HG02885 (cell line): ENCODE results near the gene WDR45B.

Experiments used
- ATAC-seq: cut with Tn5 transposase; IDR thresholded peaks from one replicate; pipeline ENCODE4 v1.9.1; 2021; ENCODE audit warnings: mild to moderate bottlenecking; ENCODE audit not compliant: unreplicated experiment, poor library complexity

WDR45B gene

DNA sequence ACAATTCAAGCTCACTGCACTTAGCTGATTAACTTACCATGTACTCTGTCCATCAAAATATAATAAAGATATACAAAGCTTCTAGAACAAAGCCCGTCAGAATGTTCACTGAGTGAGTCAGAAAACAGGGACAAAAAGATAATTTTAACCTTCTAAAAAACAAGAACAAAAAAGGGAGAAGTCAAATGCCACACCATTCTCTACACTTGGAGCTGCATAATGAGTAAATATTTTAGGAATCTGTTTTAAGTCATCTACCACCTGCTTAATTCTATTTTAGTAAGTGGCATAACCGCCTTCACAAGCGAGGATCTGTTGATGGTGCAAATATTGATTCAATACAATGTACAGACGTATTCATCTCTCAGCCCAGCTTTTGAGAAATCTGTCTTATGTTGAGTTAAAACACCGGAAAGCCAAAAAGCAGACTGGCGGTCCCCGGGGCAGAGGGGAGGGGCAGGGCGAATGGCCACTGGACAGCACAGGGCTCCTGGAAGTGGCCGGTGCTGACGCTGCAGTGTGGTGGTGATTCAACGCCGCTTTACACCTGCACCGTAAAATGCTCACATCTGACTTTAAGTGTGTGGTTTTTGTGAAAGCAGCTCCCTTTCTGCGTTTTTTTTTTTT is 30.1 kb upstream of the WDR45B start:
- ATAC-seq = no peak

DNA sequence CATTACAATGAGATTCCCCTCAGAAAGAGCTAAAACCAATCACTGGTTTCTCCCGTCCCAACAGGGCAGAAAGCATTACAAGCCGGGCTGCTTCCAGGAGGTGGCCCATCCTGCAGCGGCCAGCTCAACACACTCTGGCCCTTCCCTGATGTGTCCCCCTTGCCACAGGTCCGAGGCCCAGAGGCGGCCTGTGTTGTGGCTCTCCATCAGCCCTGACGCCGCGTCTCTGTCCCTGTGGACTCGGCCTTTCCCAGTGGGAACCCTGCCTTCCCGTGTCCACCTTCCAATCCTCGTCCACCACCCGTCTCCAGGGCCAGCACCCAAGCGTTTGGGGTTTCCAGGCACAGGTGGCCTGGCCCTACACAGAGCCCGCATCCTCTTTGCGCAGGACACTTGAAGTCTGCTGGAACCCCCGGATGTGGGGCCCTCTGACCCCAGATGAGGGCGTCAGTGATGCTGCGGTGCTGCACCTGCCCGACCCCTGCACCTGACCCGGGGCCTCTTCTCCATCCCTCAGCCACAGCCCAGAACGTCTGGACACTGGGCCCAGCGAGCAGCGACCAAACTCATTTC is 29.2 kb upstream of the WDR45B start:
- no peak for ATAC-seq

DNA sequence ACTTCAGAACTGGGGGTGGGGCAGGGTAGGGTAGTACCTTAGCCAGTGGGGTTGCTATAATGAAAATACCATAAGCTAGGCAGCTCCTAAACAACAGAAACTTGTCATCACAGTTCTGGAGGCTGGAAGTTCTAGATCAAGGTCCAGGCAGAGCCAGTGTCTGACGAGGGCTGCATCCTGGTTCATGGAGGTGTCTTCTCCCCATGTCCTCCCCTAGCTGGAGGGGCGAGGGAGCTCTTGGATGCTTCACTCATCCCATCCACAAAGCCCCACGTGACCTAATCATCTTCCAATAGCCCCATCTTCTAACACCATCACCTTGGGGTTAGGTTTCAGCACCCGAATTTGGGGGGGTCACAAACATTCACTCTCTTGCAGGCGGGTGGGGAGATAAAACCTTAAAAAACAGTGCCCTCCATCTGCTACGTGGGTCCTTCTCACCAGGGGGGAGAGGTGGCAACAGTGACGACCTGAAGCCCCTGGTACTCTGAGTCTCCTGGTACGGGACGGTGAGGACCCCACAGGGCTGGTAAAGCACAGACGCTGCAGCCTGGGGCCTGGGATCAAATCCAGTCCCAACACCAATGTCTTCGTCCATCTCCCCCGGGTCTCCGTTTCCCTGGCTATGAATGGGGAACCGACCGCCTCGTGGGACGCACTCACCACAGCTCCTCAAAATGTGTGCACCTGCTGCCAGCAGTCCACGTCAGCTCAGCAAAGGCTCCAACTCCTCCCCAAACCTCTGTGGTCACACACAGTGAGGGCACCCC is 27.4 kb upstream of the WDR45B start:
- no peak for ATAC-seq

DNA sequence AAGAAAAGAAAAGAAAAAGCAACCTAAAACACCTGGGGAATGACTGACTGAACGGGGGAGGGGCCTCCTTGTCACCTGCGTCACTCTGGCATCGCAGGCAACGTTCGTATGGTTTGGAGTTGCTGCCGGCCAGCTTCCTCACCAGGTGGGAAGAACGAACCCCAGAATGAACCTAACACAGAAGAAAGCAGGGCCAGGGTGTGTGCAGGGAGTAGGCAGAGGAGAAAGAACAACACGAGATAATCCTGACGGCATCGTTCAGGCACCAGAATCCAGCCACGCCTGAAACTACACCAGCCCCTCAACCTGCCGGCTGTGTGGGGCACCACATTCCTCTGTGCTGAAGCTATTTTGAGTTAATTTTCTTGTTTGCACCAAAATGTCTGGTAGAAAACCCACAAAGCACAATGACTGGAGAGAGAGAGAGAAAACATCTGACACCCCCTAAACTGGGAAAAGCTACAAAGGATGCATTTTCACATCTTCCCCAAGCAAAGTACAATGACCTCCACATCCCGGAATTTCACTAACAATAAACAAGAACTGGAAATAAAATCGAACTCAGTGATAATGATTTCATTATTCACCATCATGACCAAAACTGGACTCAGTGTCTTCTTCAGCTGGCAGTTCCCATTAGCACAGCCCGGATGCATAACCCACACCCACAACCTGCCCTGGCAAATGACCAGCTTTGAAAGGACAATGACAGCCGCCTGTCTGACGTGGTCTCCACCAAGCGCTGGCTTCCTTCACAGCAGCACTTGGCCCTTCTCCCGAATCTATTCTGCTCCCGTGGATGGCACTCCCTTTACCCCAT is 26.6 kb upstream of the WDR45B start:
- no peak for ATAC-seq

DNA sequence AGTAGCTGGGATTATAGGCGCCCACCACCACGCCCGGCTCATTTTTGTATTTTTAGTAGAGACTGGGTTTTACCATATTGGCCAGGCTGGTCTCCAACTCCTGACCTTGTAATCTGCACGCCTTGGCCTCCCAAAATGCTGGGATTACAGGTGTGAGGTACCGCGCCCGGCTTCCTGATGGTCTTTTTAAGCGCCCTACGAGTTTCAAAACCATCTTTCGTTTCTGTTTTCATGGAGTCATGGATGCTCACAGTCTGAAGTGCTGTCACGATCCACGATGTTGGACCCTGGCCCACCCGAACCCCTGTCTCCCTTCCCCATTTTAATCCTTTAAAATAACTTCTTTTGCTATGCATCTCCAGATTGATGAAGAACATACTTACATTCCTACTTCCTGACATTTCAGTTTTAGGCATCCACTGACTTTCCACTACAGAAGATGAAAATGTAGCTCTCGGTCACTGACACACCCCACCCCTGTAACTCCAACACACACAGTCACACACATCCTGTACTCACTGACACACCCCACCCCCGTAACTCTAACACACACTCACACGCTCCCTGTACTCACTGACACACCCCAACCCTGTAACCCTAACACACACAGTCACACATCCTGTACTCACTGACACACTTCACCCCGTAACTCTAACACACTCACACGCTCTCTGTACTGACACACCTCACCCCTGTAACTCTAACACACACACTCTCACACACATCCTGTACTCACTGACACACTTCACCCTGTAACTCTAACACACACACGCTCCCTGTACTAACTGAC is 22.6 kb upstream of the WDR45B start:
- no peak for ATAC-seq

DNA sequence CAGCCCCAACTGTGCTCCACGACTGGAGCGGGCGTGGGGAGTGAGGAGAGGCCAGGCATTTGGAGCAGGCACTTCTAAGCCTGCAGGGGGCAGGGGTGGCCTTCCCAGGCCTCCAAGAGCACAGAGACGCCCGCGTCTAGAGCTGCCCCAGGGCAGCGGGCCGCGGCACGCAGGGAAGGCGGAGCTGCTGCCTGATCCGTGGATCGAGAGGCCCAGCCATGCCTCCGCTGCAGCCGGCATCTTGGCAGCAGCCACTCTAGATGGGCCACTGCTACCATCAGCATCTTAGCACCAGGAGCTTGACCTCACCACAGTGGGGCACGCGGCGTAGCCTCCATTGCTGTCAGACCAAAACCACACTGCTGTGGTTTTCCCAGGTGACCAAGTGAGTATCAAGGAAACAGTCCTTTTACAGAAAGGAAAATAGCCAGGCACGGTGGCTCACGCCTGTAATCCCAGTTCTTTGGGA is 20.4 kb upstream of the WDR45B start:
- no peak for ATAC-seq

DNA sequence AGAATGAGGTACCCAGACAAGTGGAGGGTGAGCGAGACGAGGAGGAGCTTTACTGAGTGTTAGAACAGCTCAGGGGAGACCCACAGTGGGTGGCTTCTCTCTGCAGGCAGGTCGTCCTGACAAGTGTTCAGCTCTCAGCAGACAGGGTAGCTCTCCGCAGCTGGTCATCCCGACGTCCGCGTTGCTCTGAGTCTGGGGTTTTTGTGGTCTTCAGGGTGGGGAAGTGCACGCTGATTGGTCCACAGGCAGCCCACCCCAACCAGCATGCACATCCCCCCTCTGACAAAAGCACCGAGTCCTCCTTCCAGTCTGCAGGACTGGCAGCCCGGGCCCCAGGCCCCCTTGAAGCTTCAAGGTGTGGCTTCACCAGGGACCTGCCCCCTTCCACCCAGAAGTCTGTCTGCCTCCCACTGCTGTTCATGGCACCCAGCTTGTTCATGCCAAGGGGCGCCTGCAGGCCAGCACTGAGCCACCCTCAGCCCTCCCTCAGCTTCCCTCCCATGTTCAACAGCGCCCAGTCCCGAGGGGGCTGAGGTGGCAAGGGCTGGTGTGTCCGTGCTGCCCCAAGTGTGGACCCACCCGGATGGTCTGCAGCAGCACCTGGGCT is 19.9 kb upstream of the WDR45B start:
- no peak for ATAC-seq

DNA sequence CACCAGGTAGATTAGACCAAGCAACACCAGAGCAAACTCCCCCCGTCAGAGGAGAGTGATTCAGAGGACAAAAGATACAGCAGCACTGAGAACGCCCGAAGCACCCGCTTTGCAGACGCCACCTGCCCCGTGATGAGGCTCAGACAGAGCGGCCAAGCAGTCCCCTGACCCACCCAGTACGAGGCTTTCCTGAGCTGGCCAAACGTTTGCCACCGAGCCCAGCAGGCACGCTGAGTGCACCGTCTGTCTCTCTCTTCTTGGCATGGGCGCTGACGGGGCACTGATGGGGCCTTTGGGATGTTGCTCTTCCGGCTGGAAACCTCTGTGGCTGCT is 19.4 kb upstream of the WDR45B start:
- no peak for ATAC-seq

DNA sequence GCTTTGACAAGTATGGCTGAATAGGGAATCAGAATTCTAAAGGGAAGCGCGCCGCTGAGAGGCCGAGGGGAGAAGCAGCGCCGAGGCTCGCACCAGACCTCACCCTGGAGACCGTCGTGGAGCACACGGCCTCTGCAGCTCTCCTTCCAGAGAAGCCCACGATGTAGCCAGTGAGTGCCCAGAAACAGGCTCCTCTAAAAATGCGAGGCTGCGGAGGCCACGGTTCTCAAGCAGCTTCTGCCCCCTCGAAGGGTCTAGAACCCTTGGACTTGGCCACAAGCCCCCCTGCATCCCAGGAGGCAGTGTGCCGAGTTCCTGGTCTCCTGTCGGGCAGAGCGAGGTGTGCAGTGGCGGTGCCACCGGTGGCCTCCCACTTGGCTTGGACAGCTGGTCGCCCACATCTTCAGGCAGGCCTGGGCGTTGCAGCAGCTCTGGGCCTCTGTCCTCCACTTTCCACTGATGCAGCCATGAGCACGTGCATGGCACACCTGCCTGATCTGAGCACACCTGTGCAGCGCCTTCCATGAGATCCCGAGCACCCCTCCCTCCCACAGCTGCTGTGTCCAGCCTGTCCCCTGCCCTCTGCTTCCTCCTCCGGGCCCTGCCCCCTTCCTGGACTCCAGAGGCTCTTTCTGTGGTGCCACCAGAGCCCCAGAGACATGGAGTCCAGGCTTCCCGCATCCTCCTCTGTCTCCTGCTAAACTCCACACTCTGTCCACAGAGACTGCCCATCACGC is 18.9 kb upstream of the WDR45B start:
- ATAC-seq = no peak

DNA sequence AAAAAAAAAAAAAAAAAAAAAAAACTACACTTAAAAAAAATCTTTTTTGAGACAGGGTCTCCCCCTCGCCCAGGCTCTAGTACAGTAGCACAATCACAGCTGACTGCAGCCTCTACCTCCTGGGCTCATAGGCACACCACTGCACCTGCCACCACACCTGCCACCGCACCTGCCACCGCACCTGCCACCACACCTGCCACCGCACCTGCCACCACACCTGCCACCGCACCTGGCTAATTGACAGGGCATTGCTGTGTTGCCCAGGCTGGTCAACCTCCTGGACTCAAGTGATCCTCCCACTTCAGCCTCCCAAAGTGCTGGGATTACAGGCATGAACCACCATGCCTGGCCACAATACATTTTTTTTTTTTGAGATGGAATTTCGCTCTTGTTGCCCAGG is 17.6 kb upstream of the WDR45B start:
- ATAC-seq = no peak

DNA sequence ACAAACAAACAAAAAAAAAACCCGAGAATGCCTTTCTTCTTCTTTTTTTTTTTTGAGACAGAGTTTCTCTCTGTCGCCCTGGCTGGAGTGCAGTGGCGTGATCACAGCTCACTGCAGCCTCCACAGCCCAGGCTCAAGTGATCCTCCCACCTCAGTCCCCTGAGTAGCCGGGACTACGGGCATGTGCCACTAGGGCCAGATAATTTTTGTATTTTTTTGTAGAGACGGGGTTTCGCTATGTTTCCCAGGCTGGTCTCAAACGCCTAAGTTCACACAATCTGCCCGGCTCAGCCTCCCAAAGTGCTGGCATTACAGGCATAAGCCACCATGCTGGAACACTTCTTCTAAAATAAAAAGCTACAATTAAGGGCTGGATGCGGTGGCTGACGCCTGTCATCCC is 17.0 kb upstream of the WDR45B start:
- no peak for ATAC-seq

DNA sequence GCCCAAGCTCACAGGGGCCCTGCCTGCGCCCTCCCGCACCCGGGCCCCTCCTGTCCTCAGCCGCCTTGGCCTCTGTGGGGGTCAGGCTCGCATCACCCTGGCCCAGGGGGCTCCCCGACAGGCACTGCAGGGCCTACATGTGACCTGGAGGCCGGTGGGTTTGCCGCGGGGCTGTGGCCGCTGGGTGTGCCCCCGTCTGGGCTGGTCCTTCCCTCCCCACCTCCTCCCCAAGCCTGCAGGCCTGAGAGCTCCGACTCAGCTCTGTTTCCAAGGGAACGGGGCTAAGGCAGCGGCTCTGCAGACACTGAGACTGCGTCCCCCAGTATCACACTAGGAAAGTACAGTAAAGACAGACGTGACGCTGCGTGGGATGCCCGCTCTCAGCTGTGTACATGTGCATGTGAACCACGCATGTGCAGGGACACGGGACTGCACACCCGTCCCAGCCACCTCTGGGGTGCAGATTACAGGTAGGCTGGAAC is 16.5 kb upstream of the WDR45B start:
- no peak for ATAC-seq

DNA sequence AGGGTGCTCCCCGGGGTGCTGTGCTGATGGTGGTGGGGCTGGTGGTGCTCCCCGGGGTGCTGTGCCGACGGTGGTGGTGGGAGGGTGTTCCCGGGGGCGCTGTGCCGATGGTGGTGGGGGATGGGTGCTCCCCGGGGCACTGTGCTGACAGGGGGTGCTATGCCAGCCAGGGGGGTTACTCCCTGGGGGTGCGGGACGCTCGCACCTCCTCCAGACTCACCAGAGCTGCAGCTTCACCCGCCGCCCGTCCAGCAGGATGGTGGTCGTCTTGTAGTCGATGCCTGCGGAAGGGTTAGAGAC is 16.0 kb upstream of the WDR45B start:
- no peak for ATAC-seq

DNA sequence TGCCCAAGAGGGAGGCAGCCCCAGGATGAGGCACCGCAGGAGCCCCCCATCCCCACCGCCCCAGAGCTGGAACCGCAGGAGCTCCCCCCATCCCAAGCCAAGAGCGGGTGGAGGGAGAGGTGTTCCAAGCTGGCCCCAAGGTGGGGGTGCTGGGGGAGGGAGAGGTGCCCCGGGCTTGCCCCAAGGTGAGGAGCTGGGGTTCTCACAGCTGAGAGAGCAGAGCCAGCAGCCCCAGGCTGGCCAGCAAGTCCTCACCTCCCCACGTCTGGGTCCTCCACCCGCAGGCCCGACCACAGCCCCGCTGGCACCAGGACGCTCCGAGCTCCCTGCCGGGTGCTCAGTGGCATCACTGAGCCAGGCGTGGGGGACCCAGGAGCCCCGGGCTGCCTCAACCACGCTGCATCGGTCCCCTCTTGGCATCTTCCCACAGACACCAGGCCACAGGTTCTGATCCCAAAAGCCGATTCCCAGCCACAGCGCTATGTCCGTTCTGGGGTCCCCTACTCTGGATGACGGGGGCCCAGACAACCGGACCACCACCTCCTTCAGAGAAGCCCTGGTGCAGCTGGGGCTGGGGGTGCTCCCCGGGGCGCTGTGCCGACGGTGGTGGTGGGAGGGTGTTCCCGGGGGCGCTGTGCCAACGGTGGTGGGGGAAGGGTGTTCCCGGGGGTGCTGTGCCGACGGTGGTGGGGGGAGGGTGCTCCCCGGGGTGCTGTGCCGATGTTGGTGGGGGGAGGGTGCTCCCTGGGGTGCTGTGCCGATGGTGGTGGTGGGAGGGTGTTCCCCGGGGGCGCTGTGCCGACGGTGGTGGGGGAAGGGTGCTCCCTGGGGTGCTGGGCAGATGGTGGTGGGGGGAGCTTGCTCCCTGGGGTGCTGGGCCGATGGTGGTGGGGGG is 15.4 kb upstream of the WDR45B start:
- no peak for ATAC-seq

DNA sequence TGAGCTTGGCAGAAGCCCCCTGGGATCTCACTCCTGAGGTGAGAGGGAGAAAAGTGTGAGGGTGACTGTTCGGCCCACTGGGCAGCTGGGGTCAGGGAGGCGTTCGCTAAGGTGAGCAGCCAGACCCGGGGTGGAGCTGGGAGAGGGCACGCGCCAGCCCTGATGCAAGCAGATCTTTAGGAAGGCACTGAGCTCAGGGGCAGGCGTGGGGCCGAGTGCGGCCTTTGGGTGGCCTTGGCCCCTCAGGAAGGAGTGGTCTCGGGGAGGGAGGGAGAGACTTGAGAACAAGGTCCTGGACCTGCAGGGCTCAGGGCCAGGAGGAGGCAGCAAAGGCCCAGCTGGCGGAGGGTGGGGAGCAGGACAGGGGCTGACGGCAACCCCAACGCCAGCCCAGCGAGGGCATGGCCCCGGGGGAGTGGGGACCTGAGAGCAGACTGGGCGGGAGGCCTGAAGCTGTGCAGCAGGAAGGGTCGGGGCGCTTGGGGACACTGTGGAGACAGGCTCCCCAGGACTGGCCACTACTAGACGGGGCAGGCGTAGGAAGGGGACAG is 14.5 kb upstream of the WDR45B start:
- ATAC-seq = no peak

DNA sequence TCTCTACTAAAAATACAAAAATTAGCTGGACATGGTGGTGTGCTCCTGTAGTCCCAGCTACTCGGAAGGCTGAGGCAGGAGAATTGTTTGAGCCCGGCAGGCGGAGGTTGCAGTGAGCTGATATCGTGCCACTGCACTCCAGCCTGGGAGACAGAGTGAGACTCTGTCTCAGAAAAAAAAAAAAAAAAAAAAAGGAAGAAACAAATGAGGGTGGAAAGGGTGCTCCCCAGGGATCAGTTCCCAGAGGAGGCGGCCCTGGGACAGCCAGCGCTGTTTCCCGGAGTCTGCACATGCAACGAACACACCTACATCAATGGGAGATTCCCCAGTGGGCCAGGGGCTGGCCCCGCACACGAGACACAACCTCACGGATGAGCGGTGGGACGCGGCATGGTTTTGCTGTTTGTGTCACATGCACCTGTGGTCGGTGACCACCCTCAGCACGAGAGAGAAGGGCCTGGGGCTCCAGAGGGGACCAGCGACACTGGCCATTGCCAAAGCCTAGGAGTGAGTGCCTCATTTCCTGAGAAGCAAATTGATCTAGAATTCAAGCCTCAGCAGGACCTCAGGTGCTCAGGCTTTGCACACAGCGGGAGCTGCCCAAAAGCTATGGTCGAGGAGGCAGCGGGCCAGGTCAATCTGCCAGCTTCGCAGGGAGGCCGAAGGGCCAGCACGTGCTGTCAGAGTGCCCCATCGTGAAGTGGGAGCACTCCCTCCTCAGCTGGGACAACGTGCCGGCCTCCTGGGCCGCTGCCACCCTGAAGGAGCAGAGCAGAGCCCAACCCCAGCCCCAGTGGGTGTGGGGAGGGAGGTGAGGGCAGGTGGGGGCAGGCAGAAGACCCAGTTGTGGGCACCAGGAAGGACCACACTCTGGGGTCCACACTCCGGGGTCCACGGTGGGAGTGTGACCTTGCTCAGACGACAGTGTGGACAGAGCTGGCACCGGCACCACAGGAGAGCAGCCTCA is 13.8 kb upstream of the WDR45B start:
- no peak for ATAC-seq

DNA sequence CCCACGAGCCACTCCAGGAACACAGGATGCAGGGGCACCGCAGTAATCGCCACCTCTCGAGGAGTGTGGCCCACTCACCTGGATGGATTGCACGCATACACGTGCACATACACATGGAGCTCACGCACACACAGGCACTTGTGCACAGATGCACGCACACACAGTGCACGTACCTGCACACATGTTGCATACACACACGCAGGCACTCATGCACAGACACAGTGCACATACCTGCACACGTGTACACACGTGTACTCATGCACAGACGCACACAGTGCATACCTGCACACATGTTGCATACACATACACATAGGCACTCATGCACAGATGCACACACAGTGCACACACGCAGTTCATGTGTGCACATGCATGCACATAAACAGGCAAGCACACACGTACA is 11.6 kb upstream of the WDR45B start:
- ATAC-seq = no peak
